ENCODE measurements around the gene ZC3H12D. TPM values are rescaled to one million over a fixed set of nuclear protein-coding genes. Genes with fewer than 3 reads are reported as not detected.

The ZC3H12D gene
- total and polyA plus RNA-seq, 2 of the 8 experiments (the other 6 are each of a cell fraction or from before 2014, with no cell fraction given): 0.05 to 0.07 TPM

DNA sequence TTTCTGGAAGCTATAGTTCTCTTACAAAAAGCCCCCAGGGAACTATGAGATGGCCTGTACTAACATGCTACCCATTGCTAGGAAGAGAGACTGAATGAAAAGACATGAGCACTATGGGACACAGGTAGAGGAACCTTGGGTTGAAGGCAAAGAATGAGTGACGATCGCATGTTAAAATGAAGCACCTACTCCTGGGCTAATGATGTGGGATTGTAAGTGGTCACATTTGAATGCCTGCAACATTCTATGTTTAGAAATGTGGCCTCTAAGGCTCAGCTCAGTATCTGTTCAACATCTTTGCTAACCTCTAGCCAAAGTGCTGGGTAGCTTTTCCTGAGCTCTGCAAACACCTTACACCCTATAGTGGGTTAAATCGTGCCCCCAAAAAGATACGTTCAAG is 5.2 kb upstream of the ZC3H12D start:
- Histone ChIP-seq H2BK15ac (ENCODE audit: low read length) (no peak overlapping the region), H3K56ac (replicated peaks; ENCODE audit: insufficient read length, low read depth, low read length) (no peak overlapping the region), H2BK20ac (ENCODE audit: low read length) (no peak overlapping the region), H3K14ac (ENCODE audit: insufficient read length) (no peak overlapping the region), H3K23ac (ENCODE audit: insufficient read length) (no peak overlapping the region), H3K9me3 (ENCODE audit: insufficient read depth in 2 of 2, low read depth in 1 of 2, low read length in 1 of 2) (no peaks in the 10 kb centered on the region), H4K91ac (replicated peaks; ENCODE audit: insufficient read length, low read length) (no peak overlapping the region), H3K9ac (replicated peaks in 1 of 4; ENCODE audit: extremely low read depth in 1 of 4, low read depth in 3 of 4, low read length in 3 of 4) (no peak overlapping the region), H4K5ac (ENCODE audit: insufficient read length, low read depth, low read length) (no peak overlapping the region), H3K79me1 (ENCODE audit: low read depth, low read length) (no peaks in the 10 kb centered on the region), H2BK120ac (replicated peaks; ENCODE audit: low read depth, low read length) (no peak overlapping the region), H2AK5ac (ENCODE audit: low read depth, low read length) (no peak overlapping the region), H3K23me2 (ENCODE audit: low read depth, low read length) (no peaks in the 10 kb centered on the region), H3K27me3 (replicated peaks in 1 of 4; ENCODE audit: control insufficient read depth in 3 of 4, extremely low read depth in 1 of 4, insufficient read depth in 3 of 4, low read length in 3 of 4) (no peaks in the 10 kb centered on the region), H3K27ac (ENCODE audit: low read depth, low read length) (no peak overlapping the region), H3K79me2 (ENCODE audit: control insufficient read depth in 1 of 2, insufficient read depth in 2 of 2, low read length in 2 of 2) (no peaks in the 10 kb centered on the region), H3K4me1 (replicated peaks in 1 of 4; ENCODE audit: control insufficient read depth in 3 of 4, insufficient read depth in 4 of 4, low read length in 3 of 4) (peaks cover 0 to 2% (median 0%) of the 10 kb centered on the region in 4 experiments; a peak in 2 of 7 replicates), H3K18ac (ENCODE audit: extremely low read depth, low read length) (no peak overlapping the region), H3K36me3 (ENCODE audit: control insufficient read depth in 2 of 4, insufficient read depth in 4 of 4, low read length in 3 of 4) (no peaks in the 10 kb centered on the region), H3K4ac (replicated peaks; ENCODE audit: insufficient read length, low read depth, low read length) (no peak overlapping the region), H3K4me3 (ENCODE audit: extremely low read depth in 1 of 4, insufficient read depth in 2 of 4, low read depth in 3 of 4, low read length in 4 of 4) (no peak overlapping the region), H2AFZ (ENCODE audit: low read length) (no peak overlapping the region), H2BK5ac (ENCODE audit: low read depth, low read length) (no peak overlapping the region), H3K4me2 (ENCODE audit: insufficient read depth in 1 of 2, low read depth in 2 of 2, low read length in 2 of 2) (no peak overlapping the region), H2BK12ac (ENCODE audit: low read depth, low read length) (no peak overlapping the region), H4K8ac (ENCODE audit: extremely low read depth, insufficient read depth, low read length) (no peak overlapping the region), H4K20me1 (replicated peaks in 1 of 2; ENCODE audit: control insufficient read depth in 1 of 2, insufficient read depth in 2 of 2, low read length in 2 of 2) (no peaks in the 10 kb centered on the region)
- DNase-seq (ENCODE audit: low read depth in 1 of 2, low spot score in 2 of 2) (no peak), FAIRE-seq (no peak)
- ChIA-PET POLR2A (ENCODE audit: partially characterized antibody) (no interaction called here), CTCF (ENCODE audit: partially characterized antibody) (interaction anchor here (0.6 to 1.8 kb wide), 4 partner anchors 12 to 569 kb away, joined by 3 to 6 read pairs (median 3); no protein-coding TSS in a partner anchor)
- WGBS, 2 experiments (ENCODE audit: extremely low coverage in 1 of 2, insufficient coverage in 1 of 2, insufficient read length in 1 of 2, insufficient replicate concordance in 2 of 2, low coverage in 1 of 2, low lambda C conversion rate in 2 of 2, missing lambda C conversion rate in 1 of 2): 94% methylated on average over 4 of the region's 4 CpGs; no CpG with 5 or more reads in 1 of the 2 experiments
- no peak for TF ChIP-seq POLR2A (IDR thresholded peaks at IDR 0.05; ENCODE audit: control extremely low read depth in 1 of 2, low read depth in 2 of 2, low read length in 2 of 2)
- no peak for TF ChIP-seq SIX5 (IDR thresholded peaks at IDR 0.05; ENCODE audit: low read depth, low read length)
- TF ChIP-seq CEBPB (IDR thresholded peaks at IDR 0.05; ENCODE audit: low read depth, low read length): no peak
- no peak for TF ChIP-seq TAF7 (optimal IDR thresholded peaks at IDR 0.05; ENCODE audit: borderline replicate concordance, low read depth, low read length)
- no peak for TF ChIP-seq CHD1 (IDR thresholded peaks at IDR 0.05; ENCODE audit: low read depth, low read length)
- TF ChIP-seq EZH2 (IDR thresholded peaks at IDR 0.05; ENCODE audit: low read depth, low read length, severe bottlenecking): no peak
- no peak for TF ChIP-seq SAP30 (IDR thresholded peaks at IDR 0.05; ENCODE audit: insufficient read depth, insufficient replicate concordance, low read length)
- no peak for TF ChIP-seq SIN3A (conservative IDR thresholded peaks at IDR 0.05 in 1 of 2, IDR thresholded peaks at IDR 0.05 in 1 of 2; ENCODE audit: low read depth in 1 of 2, low read length in 2 of 2)
- no peak for TF ChIP-seq EP300 (IDR thresholded peaks at IDR 0.05; ENCODE audit: borderline replicate concordance in 1 of 2, low read depth in 2 of 2, low read length in 2 of 2)
- no peak for TF ChIP-seq CBX5 (IDR thresholded peaks at IDR 0.05; ENCODE audit: low read depth, low read length)
- no peak for TF ChIP-seq NRF1 (IDR thresholded peaks at IDR 0.05; ENCODE audit: low read depth, low read length)
